HepG2 (cell line): ENCODE measurements around the gene DUSP15. TPM values are rescaled to one million over a fixed set of nuclear protein-coding genes. Genes with fewer than 3 reads are reported as not detected.
A peak's percentile ranks its signal among the peaks of the same experiment; 100 is the strongest.

Source experiments
- ARHGAP35 ChIP-seq: sonication (generic); formaldehyde crosslinking; IDR thresholded peaks from 2 replicates; pipeline ENCODE4 v1.9.0; 2022; ENCODE audit warnings: mild to moderate bottlenecking, inconsistent platforms, moderate library complexity, missing genetic modification reagents, borderline replicate concordance
- CREB1 ChIP-seq, 2 experiments: fragments of 450-650 bp in 1 of 2; IDR thresholded peaks; 2 replicates each; pipeline ENCODE4 v1.6.1; 2016 to 2017; ENCODE audit warnings: control low read depth in 1 of 2, mild to moderate bottlenecking in 1 of 2, missing compliant biosample characterization in 1 of 2, missing genetic modification characterization in 1 of 2
- CTCF ChIP-seq: sonication (generic); formaldehyde crosslinking; IDR thresholded peaks from 2 replicates; pipeline ENCODE4 v1.5.0; 2020; ENCODE audit warnings: mild to moderate bottlenecking, missing genetic modification reagents, moderate library complexity
- ETS1 ChIP-seq: sonication (generic); formaldehyde crosslinking; IDR thresholded peaks from 2 replicates; pipeline ENCODE4 v1.4.0; 2020; ENCODE audit warnings: missing genetic modification reagents
- GATA4 ChIP-seq: sonication (generic); IDR thresholded peaks from 2 replicates; pipeline ENCODE4 v1.6.1; 2016; ENCODE audit warnings: antibody characterized with exemption, low read depth, borderline replicate concordance
- GZF1 ChIP-seq: sonication (generic); formaldehyde crosslinking; IDR thresholded peaks from 2 replicates; pipeline ENCODE4 v1.5.1; 2020; ENCODE audit warnings: mild to moderate bottlenecking, missing genetic modification reagents
- HDAC2 ChIP-seq: sonication (generic); formaldehyde crosslinking; IDR thresholded peaks from 2 replicates; pipeline ENCODE4 v1.4.0; 2020; ENCODE audit warnings: missing genetic modification reagents
- KLF13 ChIP-seq: sonication (generic); formaldehyde crosslinking; IDR thresholded peaks from 2 replicates; pipeline ENCODE4 v1.4.0; 2020; ENCODE audit warnings: mild to moderate bottlenecking, missing genetic modification reagents
- MED8 ChIP-seq: sonication (generic); formaldehyde crosslinking; IDR thresholded peaks from 2 replicates; pipeline ENCODE4 v1.8.1; 2023; ENCODE audit warnings: mild to moderate bottlenecking, missing genetic modification reagents; ENCODE audit not compliant: insufficient replicate concordance
- NAIF1 ChIP-seq: sonication (generic); formaldehyde crosslinking; IDR thresholded peaks from 2 replicates; pipeline ENCODE4 v1.5.0; 2020; ENCODE audit warnings: mild to moderate bottlenecking, missing genetic modification reagents, borderline replicate concordance
- NCOA1 ChIP-seq: sonication (generic); formaldehyde crosslinking; IDR thresholded peaks from 2 replicates; pipeline ENCODE4 v1.9.0; 2021; ENCODE audit warnings: missing genetic modification reagents
- NCOA5 ChIP-seq: sonication (generic); formaldehyde crosslinking; IDR thresholded peaks from 2 replicates; pipeline ENCODE4 v1.4.0; 2020; ENCODE audit warnings: missing genetic modification reagents
- SKI ChIP-seq: fragments of 450-650 bp; IDR thresholded peaks from one replicate; pipeline ENCODE4 v1.6.1; 2018; ENCODE audit warnings: mild to moderate bottlenecking; ENCODE audit not compliant: partially characterized antibody
- SMAD3 ChIP-seq: sonication (generic); formaldehyde crosslinking; IDR thresholded peaks from 2 replicates; pipeline ENCODE4 v1.4.0; 2020; ENCODE audit warnings: missing genetic modification reagents
- THAP7 ChIP-seq: sonication (generic); formaldehyde crosslinking; IDR thresholded peaks from 2 replicates; pipeline ENCODE4 v1.8.1; 2023; ENCODE audit warnings: mild to moderate bottlenecking, missing genetic modification reagents
- THYN1 ChIP-seq: sonication (generic); formaldehyde crosslinking; IDR thresholded peaks from 2 replicates; pipeline ENCODE4 v1.8.1; 2023; ENCODE audit warnings: low read depth, mild to moderate bottlenecking, moderate library complexity, missing genetic modification reagents, borderline replicate concordance
- TMF1 ChIP-seq: sonication (generic); formaldehyde crosslinking; IDR thresholded peaks from 2 replicates; pipeline ENCODE4 v1.8.1; 2022; ENCODE audit warnings: low read depth, missing genetic modification reagents
- TSC22D2 ChIP-seq: sonication (generic); formaldehyde crosslinking; IDR thresholded peaks from 2 replicates; pipeline ENCODE4 v1.5.1; 2020; ENCODE audit warnings: missing genetic modification reagents, mild to moderate bottlenecking, borderline replicate concordance
- ZBTB1 ChIP-seq: sonication (generic); formaldehyde crosslinking; IDR thresholded peaks from 2 replicates; pipeline ENCODE4 v1.4.0; 2020; ENCODE audit warnings: missing genetic modification reagents, borderline replicate concordance
- ZNF335 ChIP-seq: sonication (generic); formaldehyde crosslinking; IDR thresholded peaks from 2 replicates; pipeline ENCODE4 v1.4.0; 2020; ENCODE audit warnings: missing genetic modification reagents
- ZNF350 ChIP-seq: sonication (generic); formaldehyde crosslinking; IDR thresholded peaks from 2 replicates; pipeline ENCODE4 v1.4.0; 2020; ENCODE audit warnings: mild to moderate bottlenecking, low read depth, missing genetic modification reagents, borderline replicate concordance
- ZNF367 ChIP-seq: sonication (generic); formaldehyde crosslinking; IDR thresholded peaks from 2 replicates; pipeline ENCODE4 v1.4.0; 2020; ENCODE audit warnings: missing genetic modification reagents, borderline replicate concordance
- ZNF512 ChIP-seq: sonication (generic); formaldehyde crosslinking; IDR thresholded peaks from 2 replicates; pipeline ENCODE4 v1.4.0; 2020; ENCODE audit warnings: mild to moderate bottlenecking, missing genetic modification reagents
- ZNF7 ChIP-seq: IDR thresholded peaks from 2 replicates; pipeline ENCODE4 v1.6.1; 2016; ENCODE audit warnings: missing biosample characterization, missing genetic modification reagents
- polyA plus RNA-seq, 8 experiments: library from polyadenylated mRNA; depleted of rRNA in 3 of 8; stranded (reverse) in 7 of 8; unstranded in 1 of 8; fragments of >200 nt; fragmentation: Illumina TruSeq in 4 of 8; extraction: Trizol in 4 of 8; gene quantifications; 2 replicates each; pipeline versions ENCODE4 v1.2.1 to v1.2.3, GENCODE V29; 2011 to 2016; ENCODE audit warnings: low read depth in 4 of 8, missing spikeins in 1 of 8, mixed read lengths in 1 of 8; ENCODE audit not compliant: insufficient read depth in 1 of 8
- total RNA-seq, 5 experiments: library from RNA; depleted of rRNA; stranded (reverse); fragments of >200 nt; fragmentation: Illumina TruSeq; extraction: Trizol; gene quantifications; 2 replicates each; pipeline ENCODE4 v1.2.3, GENCODE V29; 2016; ENCODE audit warnings: low read depth in 1 of 5

Gene DUSP15
- total and polyA plus RNA-seq, 2 of the 13 experiments (the other 11 are each of a cell fraction or from before 2014, with no cell fraction given) = 0.17 to 0.93 TPM

- TF ChIP-seq THYN1 (CRISPR knock-in tag) = no peak
- TF ChIP-seq ZNF7 = 0 out of 2 replicates have a peak, but pooled peaks have one; percentile 10
- TF ChIP-seq NCOA1 (CRISPR knock-in tag) = 0 out of 2 replicates have a peak, but pooled peaks have one; percentile 14
- TF ChIP-seq CTCF = no peak; the same call in 1 of the 2 replicates
- TF ChIP-seq GATA4 = peak; percentile 55; the same call in 1 of the 2 replicates
- TF ChIP-seq KLF13 = peak; percentile 76; the same call in 1 of the 2 replicates
- peak; percentile 34; the same call in 1 of the 2 replicates for TF ChIP-seq ZNF367 (CRISPR knock-in tag)
- peak; percentile 93 for TF ChIP-seq ZNF335 (CRISPR knock-in tag)
- TF ChIP-seq THAP7 (CRISPR knock-in tag) = peak; percentile 75; the same call in 1 of the 2 replicates
- peak; percentile 35 for TF ChIP-seq MED8 (CRISPR knock-in tag)
- TF ChIP-seq SMAD3 (CRISPR knock-in tag) = peak; percentile 95
- TF ChIP-seq CREB1 (IDR thresholded peaks at IDR 0.05) = no peak
- TF ChIP-seq CREB1 (CRISPR knock-in tag; IDR thresholded peaks at IDR 0.05) = no peak
- peak; percentile 86 for TF ChIP-seq ZNF350 (CRISPR knock-in tag)
- TF ChIP-seq ETS1 (CRISPR knock-in tag) = 0 out of 2 replicates have a peak, but pooled peaks have one; percentile 56
- no peak for TF ChIP-seq ZBTB1 (CRISPR knock-in tag)
- TF ChIP-seq TSC22D2 (CRISPR knock-in tag) = peak; percentile 89; the same call in 1 of the 2 replicates
- no peak for TF ChIP-seq NCOA5 (CRISPR knock-in tag)
- TF ChIP-seq ZNF512 (CRISPR knock-in tag) = no peak; the same call in 1 of the 2 replicates
- no peak; the same call in 1 of the 2 replicates for TF ChIP-seq NAIF1 (CRISPR knock-in tag)
- peak; percentile 91; the same call in 1 of the 2 replicates for TF ChIP-seq ARHGAP35
- TF ChIP-seq TMF1 (CRISPR knock-in tag) = peak; percentile 13; the same call in 1 of the 2 replicates
- peak; percentile 83 for TF ChIP-seq SKI
- 0 out of 2 replicates have a peak, but pooled peaks have one; percentile 29 for TF ChIP-seq GZF1
- peak; percentile 58 for TF ChIP-seq HDAC2 (CRISPR knock-in tag)
These were observed 9.0 kb upstream of the DUSP15 start (continued) for GRCh38 chr20:31879143-31879987.
